Liver (tissue), 9 donors: ENCODE measurements around the gene PRPH. TPM values are rescaled to one million over a fixed set of nuclear protein-coding genes. Genes with fewer than 3 reads are reported as not detected.

ENCODE experiments used
- DNase-seq: peaks from one replicate; pipeline ENCODE4 v3.0.0-alpha.2; 2017; ENCODE audit warnings: low spot score
- H3K27ac ChIP-seq, 2 donors: one replicate each; pipeline ENCODE4 v1.7.0; 2013; ENCODE audit warnings: inconsistent platforms in 2 of 2, low read length in 2 of 2, control low read depth in 1 of 2, low read depth in 1 of 2, mild to moderate bottlenecking in 1 of 2
- H3K27me3 ChIP-seq, 4 donors: one replicate each; pipeline versions ENCODE4 v1.6.1 to v1.7.0; 2013; ENCODE audit warnings: low read length in 3 of 4, inconsistent platforms in 1 of 4, mild to moderate bottlenecking in 1 of 4, moderate library complexity in 1 of 4; ENCODE audit not compliant: control insufficient read depth in 4 of 4, insufficient read depth in 4 of 4
- H3K36me3 ChIP-seq, 4 donors: one replicate each; pipeline versions ENCODE4 v1.6.1 to v1.7.0; 2013; ENCODE audit warnings: low read length in 3 of 4, mild to moderate bottlenecking in 3 of 4, low read depth in 1 of 4, moderate library complexity in 1 of 4; ENCODE audit not compliant: control insufficient read depth in 4 of 4, insufficient read depth in 3 of 4
- H3K4me1 ChIP-seq, 4 donors: one replicate each; pipeline versions ENCODE4 v1.6.1 to v1.7.0; 2013; ENCODE audit warnings: low read length in 3 of 4, mild to moderate bottlenecking in 3 of 4, moderate library complexity in 1 of 4; ENCODE audit not compliant: control insufficient read depth in 4 of 4, insufficient read depth in 4 of 4
- H3K4me3 ChIP-seq, 3 donors: one replicate each; pipeline versions ENCODE4 v1.6.1 to v1.7.0; 2013; ENCODE audit warnings: low read length in 3 of 3, control low read depth in 1 of 3, low read depth in 1 of 3, mild to moderate bottlenecking in 1 of 3
- H3K9ac ChIP-seq, 2 donors: one replicate each; pipeline ENCODE4 v1.7.0; 2013; ENCODE audit warnings: low read length in 2 of 2, mild to moderate bottlenecking in 2 of 2, moderate library complexity in 2 of 2, control low read depth in 1 of 2, low read depth in 1 of 2
- H3K9me3 ChIP-seq, 4 donors: one replicate each; pipeline versions ENCODE4 v1.6.1 to v1.7.0; 2013; ENCODE audit warnings: low read length in 3 of 4; ENCODE audit not compliant: control insufficient read depth in 4 of 4
- CTCF ChIP-seq: fragments of 150-350 bp; IDR thresholded peaks from 2 replicates; pipeline ENCODE4 v1.5.1; 2017; ENCODE audit warnings: improper control_type of control experiment, low read depth, low read length; ENCODE audit not compliant: missing input control
- EGR1 ChIP-seq, 2 donors: IDR thresholded peaks; 2 replicates each; pipeline ENCODE4 v1.6.1; 2016 to 2018; ENCODE audit warnings: antibody characterized with exemption in 2 of 2, low read depth in 2 of 2
- FOXA1 ChIP-seq: IDR thresholded peaks from 2 replicates; pipeline ENCODE4 v1.6.1; 2016; ENCODE audit warnings: antibody characterized with exemption
- FOXA2 ChIP-seq: IDR thresholded peaks from 2 replicates; pipeline ENCODE4 v1.6.1; 2016; ENCODE audit warnings: antibody characterized with exemption
- GABPA ChIP-seq, 2 donors: IDR thresholded peaks in 1 of 2; conservative IDR thresholded peaks in 1 of 2; 2 replicates each; pipeline ENCODE4 v1.6.1; 2016; ENCODE audit warnings: antibody characterized with exemption in 2 of 2, mild to moderate bottlenecking in 1 of 2, moderate library complexity in 1 of 2
- HNF4G ChIP-seq: IDR thresholded peaks from 2 replicates; pipeline ENCODE4 v1.6.1; 2016; ENCODE audit warnings: antibody characterized with exemption
- REST ChIP-seq: IDR thresholded peaks from 2 replicates; pipeline ENCODE4 v1.6.1; 2016; ENCODE audit warnings: antibody characterized with exemption, mild to moderate bottlenecking
- RXRA ChIP-seq, 2 donors: IDR thresholded peaks; 2 replicates each; pipeline ENCODE4 v1.6.1; 2017 to 2018; ENCODE audit warnings: antibody characterized with exemption in 2 of 2, mild to moderate bottlenecking in 1 of 2
- SP1 ChIP-seq: IDR thresholded peaks from 2 replicates; pipeline ENCODE4 v1.6.1; 2018; ENCODE audit warnings: antibody characterized with exemption, mild to moderate bottlenecking
- WGBS: extraction: QIAGEN DNeasy Blood & Tissue Kit; methylation state at CpG from one replicate; pipeline ENCODE4 v1.1.7; 2013; 5-methylcytosine and 5-hydroxymethylcytosine counted together
- polyA plus RNA-seq, 2 donors: library from polyadenylated mRNA; stranded (reverse) in 1 of 2; unstranded in 1 of 2; fragments of 200-250 nt in 1 of 2; fragments of >200 nt in 1 of 2; fragmentation: Nextera tagmentation in 1 of 2; extraction: Ambion mirVana in 1 of 2; gene quantifications; one replicate each; pipeline versions ENCODE4 v1.2.1 to v1.2.3, GENCODE V29; 2013 to 2015
- total RNA-seq, 2 donors: library from RNA; depleted of rRNA; stranded (reverse); fragments of >200 nt; gene quantifications; one replicate each; pipeline ENCODE4 v1.2.3, GENCODE V29; 2014
- TF ChIP-seq, protein P1 (sequence below): IDR thresholded peaks from 2 replicates; pipeline ENCODE4 v1.6.1; 2016; ENCODE audit warnings: antibody characterized with exemption
- TF ChIP-seq, protein P2 (sequence below): IDR thresholded peaks from 2 replicates; pipeline ENCODE4 v1.6.1; 2016; ENCODE audit warnings: antibody characterized with exemption
- donor health status: healthy.
- donor health status: healthy.
- donor health status: healthy.
- donor health status: healthy.
- donor health status: healthy.

Gene PRPH
- total and polyA plus RNA-seq, 4 donors: 0.05 TPM; not detected in 3

DNA sequence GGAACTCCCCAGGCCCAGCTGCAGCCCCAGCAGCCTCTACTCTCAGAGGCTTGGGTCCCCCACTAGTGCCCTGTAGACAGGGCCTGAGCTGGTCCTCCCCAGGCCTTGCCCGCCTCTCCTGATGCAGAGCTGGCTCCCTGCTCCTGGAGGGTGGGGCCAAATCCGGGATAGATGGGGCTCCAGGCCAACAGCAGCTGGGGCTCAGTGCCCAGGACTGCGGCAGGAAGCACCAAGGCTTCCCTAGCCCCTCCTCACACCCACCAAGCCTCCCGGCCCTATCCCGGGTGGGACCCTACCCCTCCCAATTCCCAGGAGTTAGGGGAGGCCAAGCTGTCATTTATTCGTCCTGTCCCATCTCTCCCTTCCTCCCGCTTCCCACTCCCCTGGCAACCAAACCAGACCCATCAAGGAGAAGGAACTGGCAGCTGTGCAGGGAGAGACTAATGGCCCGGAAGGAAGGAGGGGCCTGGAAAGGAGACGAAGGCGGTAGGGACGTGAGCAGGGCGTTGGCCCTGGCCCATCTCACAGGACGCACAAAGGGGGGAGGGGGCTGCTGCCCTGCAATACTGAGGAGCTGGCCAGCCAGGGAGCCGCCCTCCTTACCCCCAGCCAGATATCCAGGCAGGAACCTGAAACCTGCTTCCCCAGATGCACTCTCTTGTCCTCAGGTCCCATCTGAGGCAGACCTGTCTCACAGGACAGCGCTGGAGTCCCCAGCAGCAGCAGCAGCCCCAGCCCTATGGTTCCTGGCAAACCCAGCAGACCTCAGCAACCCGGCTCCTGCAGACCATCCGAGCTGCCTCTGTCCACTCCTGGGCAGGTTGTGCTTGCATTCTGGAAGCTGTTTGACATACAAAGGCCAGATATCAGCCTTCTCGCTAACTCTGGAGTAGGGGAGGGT, 1.6 kb upstream of the PRPH start (continued):
- TF ChIP-seq REST (no peak), SP1 (no peak)

DNA sequence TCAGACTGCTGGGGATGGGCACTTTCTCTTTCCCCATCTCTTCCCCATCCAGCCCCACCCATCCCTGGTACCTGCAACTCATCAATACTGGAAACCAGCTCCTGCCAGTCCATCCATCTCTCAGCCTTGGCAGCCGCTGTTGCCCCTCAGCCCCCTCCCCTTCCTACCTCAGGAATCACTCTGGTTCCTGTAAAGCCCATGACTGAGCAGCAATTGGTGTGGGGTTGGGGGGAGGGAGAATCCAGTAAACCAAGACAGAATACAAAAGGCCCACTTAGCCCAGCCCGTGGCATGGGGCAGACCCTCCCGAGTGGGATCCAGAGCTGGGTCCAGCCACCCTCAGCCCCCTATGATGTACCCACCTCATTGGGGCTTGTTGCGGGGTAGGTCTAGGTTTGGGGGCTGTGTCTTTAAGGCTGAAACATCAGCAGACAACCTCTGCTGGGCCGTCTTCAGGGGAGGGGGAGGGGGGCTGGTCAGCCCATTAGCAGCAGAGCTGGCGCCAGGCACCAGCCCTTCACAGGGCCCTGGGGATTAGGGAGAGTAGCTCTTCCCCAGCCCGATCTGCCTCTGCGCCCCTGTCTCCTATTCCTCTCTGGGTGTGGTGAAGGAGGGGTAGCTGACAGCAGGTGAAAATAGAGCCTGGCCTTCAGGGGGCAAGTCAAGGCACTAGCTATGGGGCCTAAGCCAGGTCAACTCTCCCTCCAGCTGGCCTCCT, 702 bp upstream of the PRPH start:
- no peaks in the 10 kb centered on the region for H3K9me3 ChIP-seq
- no peak overlapping the region for H3K27ac ChIP-seq
- H3K27me3 ChIP-seq: peaks cover 7 to 13% (median 9%) of the 10 kb centered on the region in 4 donors
- 55% methylated on average over 8 of the region's 8 CpGs for WGBS
- DNase-seq: no peak
- TF ChIP-seq HNF4G: no peak
- no peak for TF ChIP-seq CTCF
- TF ChIP-seq GABPA (IDR thresholded peaks at IDR 0.05 in 1 of 2, conservative IDR thresholded peaks at IDR 0.05 in 1 of 2): no peak
- TF ChIP-seq, protein P1, sequence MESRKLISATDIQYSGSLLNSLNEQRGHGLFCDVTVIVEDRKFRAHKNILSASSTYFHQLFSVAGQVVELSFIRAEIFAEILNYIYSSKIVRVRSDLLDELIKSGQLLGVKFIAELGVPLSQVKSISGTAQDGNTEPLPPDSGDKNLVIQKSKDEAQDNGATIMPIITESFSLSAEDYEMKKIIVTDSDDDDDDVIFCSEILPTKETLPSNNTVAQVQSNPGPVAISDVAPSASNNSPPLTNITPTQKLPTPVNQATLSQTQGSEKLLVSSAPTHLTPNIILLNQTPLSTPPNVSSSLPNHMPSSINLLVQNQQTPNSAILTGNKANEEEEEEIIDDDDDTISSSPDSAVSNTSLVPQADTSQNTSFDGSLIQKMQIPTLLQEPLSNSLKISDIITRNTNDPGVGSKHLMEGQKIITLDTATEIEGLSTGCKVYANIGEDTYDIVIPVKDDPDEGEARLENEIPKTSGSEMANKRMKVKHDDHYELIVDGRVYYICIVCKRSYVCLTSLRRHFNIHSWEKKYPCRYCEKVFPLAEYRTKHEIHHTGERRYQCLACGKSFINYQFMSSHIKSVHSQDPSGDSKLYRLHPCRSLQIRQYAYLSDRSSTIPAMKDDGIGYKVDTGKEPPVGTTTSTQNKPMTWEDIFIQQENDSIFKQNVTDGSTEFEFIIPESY: no peak
- TF ChIP-seq RXRA (IDR thresholded peaks at IDR 0.05): no peak
- no peaks in the 10 kb centered on the region for H3K36me3 ChIP-seq
- H3K4me1 ChIP-seq: peaks cover 0 to 14% (median 7%) of the 10 kb centered on the region in 4 donors
- H3K9ac ChIP-seq: no peak overlapping the region
- H3K4me3 ChIP-seq: no peak overlapping the region

DNA sequence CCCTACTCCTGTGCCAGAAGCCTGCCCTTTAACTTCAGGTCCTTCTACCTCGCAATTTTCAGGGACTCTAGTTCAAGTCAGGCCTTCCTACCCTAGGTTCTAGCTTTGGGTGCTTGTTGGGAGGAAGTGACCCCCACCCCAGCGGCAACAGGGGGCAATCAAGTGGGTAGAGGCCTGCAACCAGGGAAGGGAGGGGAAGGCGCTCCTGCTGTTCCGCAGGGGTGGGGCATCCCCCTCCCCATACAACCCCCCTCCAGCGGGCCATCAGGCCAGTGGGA, 204 bp upstream of the PRPH start:
- no peak for TF ChIP-seq EGR1 (IDR thresholded peaks at IDR 0.05; ENCODE audit: low read depth in 2 of 2)
- TF ChIP-seq FOXA1: no peak
- no peak for TF ChIP-seq GABPA (IDR thresholded peaks at IDR 0.05 in 1 of 2, conservative IDR thresholded peaks at IDR 0.05 in 1 of 2)
- TF ChIP-seq FOXA2: no peak
- TF ChIP-seq, protein P2, sequence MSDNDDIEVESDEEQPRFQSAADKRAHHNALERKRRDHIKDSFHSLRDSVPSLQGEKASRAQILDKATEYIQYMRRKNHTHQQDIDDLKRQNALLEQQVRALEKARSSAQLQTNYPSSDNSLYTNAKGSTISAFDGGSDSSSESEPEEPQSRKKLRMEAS: no peak
- no peak for TF ChIP-seq RXRA (IDR thresholded peaks at IDR 0.05)
- no peak for TF ChIP-seq HNF4G
- H3K9me3 ChIP-seq: no peaks in the 10 kb centered on the region
- no peak overlapping the region for H3K4me3 ChIP-seq
- no peak for DNase-seq
- no peaks in the 10 kb centered on the region for H3K36me3 ChIP-seq
- no peak overlapping the region for H3K27ac ChIP-seq
- WGBS: 34% methylated on average over 5 of the region's 5 CpGs
- peaks cover 0 to 14% (median 7%) of the 10 kb centered on the region in 4 donors for H3K4me1 ChIP-seq
- H3K9ac ChIP-seq: no peak overlapping the region
- peaks cover 7 to 13% (median 9%) of the 10 kb centered on the region in 4 donors for H3K27me3 ChIP-seq
